K562 (cell line): ENCODE data around the gene RAB27B. TPM values are rescaled to one million over a fixed set of nuclear protein-coding genes. Genes with fewer than 3 reads are reported as not detected.

Source experiments
- DIDO1 ChIP-seq: fragments of 450-650 bp; IDR thresholded peaks from 2 replicates; pipeline ENCODE4 v1.6.1; 2016; ENCODE audit warnings: low read depth, missing biosample characterization, missing genetic modification characterization
- DPF2 ChIP-seq: fragments of 450-650 bp; IDR thresholded peaks from 2 replicates; pipeline ENCODE4 v1.6.1; 2016
- E2F5 ChIP-seq: sonication (generic); formaldehyde crosslinking; IDR thresholded peaks from 2 replicates; pipeline ENCODE4 v1.8.0; 2022; ENCODE audit warnings: mild to moderate bottlenecking, missing genetic modification reagents
- ETV6 ChIP-seq, 3 experiments: fragments of 150-350 bp in 1 of 3; sonication (generic) in 1 of 3; formaldehyde crosslinking in 1 of 3; IDR thresholded peaks; 2 replicates each; pipeline versions ENCODE4 v1.6.1 to v1.8.0; 2014 to 2022; ENCODE audit warnings: borderline replicate concordance in 2 of 3, low read depth in 2 of 3, antibody characterized with exemption in 1 of 3, low read length in 1 of 3, mild to moderate bottlenecking in 1 of 3, missing genetic modification reagents in 1 of 3
- GTF3C2 ChIP-seq: IDR thresholded peaks from 3 replicates; pipeline ENCODE4 v1.6.1; 2011; ENCODE audit warnings: borderline replicate concordance, mild to moderate bottlenecking, moderate library complexity; ENCODE audit not compliant: insufficient read length; ENCODE audit errors: extremely low read depth
- TGIF2 ChIP-seq: sonication (generic); formaldehyde crosslinking; IDR thresholded peaks from 2 replicates; pipeline ENCODE4 v1.8.1; 2022; ENCODE audit warnings: mild to moderate bottlenecking, missing genetic modification reagents, moderate library complexity
- TOE1 ChIP-seq, 2 experiments: fragments of 450-650 bp in 1 of 2; sonication (generic) in 1 of 2; formaldehyde crosslinking in 1 of 2; IDR thresholded peaks; 2 replicates each; pipeline versions ENCODE4 v1.7.1 to v1.8.0; 2016 to 2022; ENCODE audit warnings: borderline replicate concordance in 2 of 2, mild to moderate bottlenecking in 2 of 2, antibody characterized with exemption in 1 of 2, inconsistent platforms in 1 of 2, low read depth in 1 of 2, missing genetic modification reagents in 1 of 2, moderate library complexity in 1 of 2
- TRIM24 ChIP-seq, 2 experiments: fragments of 450-650 bp; IDR thresholded peaks; 2 replicates each; pipeline ENCODE4 v1.6.1; 2016
- VEZF1 ChIP-seq: fragments of 200-800 bp; sonication (Bioruptor generic); IDR thresholded peaks from 2 replicates; pipeline ENCODE4 v1.6.1; 2017; ENCODE audit warnings: missing genetic modification characterization, missing compliant biosample characterization
- ZFPM2 ChIP-seq: fragments of 250-450 bp; sonication (Bioruptor Pico); IDR thresholded peaks from 2 replicates; pipeline ENCODE4 v1.5.1; 2022; ENCODE audit warnings: mild to moderate bottlenecking
- ZNF24 ChIP-seq: fragments of 450-650 bp; IDR thresholded peaks from 2 replicates; pipeline ENCODE4 v1.6.1; 2016
- ZNF316 ChIP-seq: fragments of 450-650 bp; IDR thresholded peaks from 2 replicates; pipeline ENCODE4 v1.6.1; 2016
- ZNF407 ChIP-seq: fragments of 450-650 bp; IDR thresholded peaks from 2 replicates; pipeline ENCODE4 v1.6.1; 2016; ENCODE audit warnings: low read depth
- ZNF436 ChIP-seq: fragments of 250-450, 450-650 bp; sonication (Bioruptor Pico); formaldehyde crosslinking; IDR thresholded peaks from 2 replicates; pipeline ENCODE4 v1.7.0; 2020; ENCODE audit warnings: mild to moderate bottlenecking
- polyA plus RNA-seq, 8 experiments: library from polyadenylated mRNA; depleted of rRNA in 4 of 8; stranded (reverse) in 5 of 8; unstranded in 3 of 8; fragments of >200 nt; fragmentation: Nextera tagmentation in 2 of 8; fragmentation: Illumina TruSeq in 1 of 8; extraction: Ambion mirVana in 2 of 8; extraction: Trizol in 1 of 8; gene quantifications; 2 replicates each; pipeline versions ENCODE4 v1.2.1 to v1.2.3, GENCODE V29; 2011 to 2014; ENCODE audit warnings: inconsistent platforms in 1 of 8, missing spikeins in 1 of 8
- total RNA-seq, 7 experiments: library from RNA; depleted of rRNA in 6 of 7; stranded (reverse); fragments of >200 nt in 6 of 7; fragmentation: Illumina TruSeq in 2 of 7; extraction: Trizol in 2 of 7; gene quantifications; 2 replicates each; pipeline versions ENCODE4 v1.2.1 to v1.2.3, GENCODE V29; 2011 to 2021; ENCODE audit warnings: low replicate concordance in 1 of 7

Gene RAB27B
- total and polyA plus RNA-seq, 9 of the 15 experiments (the other 6 are each of a cell fraction or from before 2014, with no cell fraction given): 0.44 to 5.7 (median 1.2) TPM

- TF ChIP-seq ZNF407: no peak
- TF ChIP-seq TOE1 (IDR thresholded peaks at IDR 0.05; ENCODE audit: borderline replicate concordance): no peak
- no peak for TF ChIP-seq TOE1 (CRISPR knock-in tag; IDR thresholded peaks at IDR 0.05; ENCODE audit: borderline replicate concordance, low read depth)
- TF ChIP-seq DPF2: no peak
- peak in 1 of 2 experiments; percentile 17; a peak in 1 of 4 replicates for TF ChIP-seq TRIM24 (IDR thresholded peaks at IDR 0.05)
- no peak for TF ChIP-seq ZNF316
- no peak for TF ChIP-seq E2F5
- no peak for TF ChIP-seq DIDO1 (tag)
- TF ChIP-seq TGIF2: no peak
- TF ChIP-seq ZNF24: no peak
- TF ChIP-seq VEZF1: no peak
- no peak for TF ChIP-seq ZFPM2 (CRISPR knock-in tag)
- no peak for TF ChIP-seq ETV6 (IDR thresholded peaks at IDR 0.05; ENCODE audit: borderline replicate concordance in 1 of 2, low read depth in 2 of 2, low read length in 1 of 2)
- TF ChIP-seq ETV6 (CRISPR knock-in tag; IDR thresholded peaks at IDR 0.05; ENCODE audit: borderline replicate concordance): no peak
- TF ChIP-seq ZNF436 (CRISPR knock-in tag): no peak
- no peak for TF ChIP-seq GTF3C2
These were observed 53.0 kb downstream of the RAB27B start (continued) for GRCh38 chr18:54881229-54881768.
